OCI-LY1 (cell line): ENCODE measurements around the gene COA5.

Experiments used
- H2AFZ ChIP-seq: fragments of 200-600 bp; sonication (generic), shearing (Covaris generic); 2 replicates; pipeline ENCODE4 v1.6.0; 2014; ENCODE audit warnings: antibody characterized with exemption, mild to moderate bottlenecking, low read length
- H3F3A ChIP-seq: fragments of 200-600 bp; sonication (generic), shearing (Covaris generic); 2 replicates; pipeline ENCODE4 v1.6.0; 2014; ENCODE audit warnings: mild to moderate bottlenecking, antibody characterized with exemption, low read length, moderate library complexity; ENCODE audit not compliant: insufficient read depth
- H3K27ac ChIP-seq: fragments of 200-600 bp; sonication (generic); 2 replicates; pipeline ENCODE4 v1.5.1; 2014; ENCODE audit warnings: low read length, mixed run types, mild to moderate bottlenecking, low read depth; ENCODE audit not compliant: poor library complexity, severe bottlenecking
- H3K27me3 ChIP-seq: fragments of 200-600 bp; sonication (generic); 2 replicates; pipeline ENCODE4 v1.6.0; 2014; ENCODE audit warnings: antibody characterized with exemption, mild to moderate bottlenecking, low read length, moderate library complexity; ENCODE audit not compliant: insufficient read depth
- H3K36me3 ChIP-seq: fragments of 200-600 bp; sonication (generic); 2 replicates; pipeline ENCODE4 v1.6.1; 2014; ENCODE audit warnings: mild to moderate bottlenecking, antibody characterized with exemption, low read length, moderate library complexity, mixed read lengths; ENCODE audit not compliant: insufficient read depth
- H3K4me1 ChIP-seq: fragments of 200-600 bp; sonication (generic); 2 replicates; pipeline ENCODE4 v1.5.1; 2014; ENCODE audit warnings: mild to moderate bottlenecking, low read length, moderate library complexity; ENCODE audit not compliant: insufficient read depth, severe bottlenecking
- H3K4me2 ChIP-seq: fragments of 200-600 bp; sonication (generic), shearing (Covaris generic); 2 replicates; pipeline ENCODE4 v1.6.1; 2014; ENCODE audit warnings: low read length
- H3K4me3 ChIP-seq: fragments of 200-600 bp; sonication (generic); 2 replicates; pipeline ENCODE4 v1.5.1; 2014; ENCODE audit warnings: low read length, low read depth, mild to moderate bottlenecking, mixed read lengths; ENCODE audit not compliant: poor library complexity, severe bottlenecking
- H3K79me2 ChIP-seq: fragments of 200-600 bp; shearing (Covaris generic); 2 replicates; pipeline ENCODE4 v1.6.1; 2016; ENCODE audit warnings: mixed run types, low read length, mixed read lengths; ENCODE audit not compliant: insufficient read depth
- H3K9ac ChIP-seq: fragments of 200-600 bp; sonication (generic), shearing (Covaris generic); 2 replicates; pipeline ENCODE4 v1.6.1; 2014; ENCODE audit warnings: mild to moderate bottlenecking, low read length, mixed read lengths
- H3K9me2 ChIP-seq: fragments of 200-600 bp; sonication (generic), shearing (Covaris generic); 2 replicates; pipeline ENCODE4 v1.6.1; 2014; ENCODE audit warnings: low read depth, mild to moderate bottlenecking, low read length, mixed read lengths
- H3K9me3 ChIP-seq: fragments of 200-600 bp; shearing (Covaris generic); 2 replicates; pipeline ENCODE4 v1.6.1; 2014; ENCODE audit warnings: low read length, mixed read lengths
- H4K20me1 ChIP-seq: fragments of 200-600 bp; sonication (generic), shearing (Covaris generic); 2 replicates; pipeline ENCODE4 v1.6.0; 2016; ENCODE audit warnings: mild to moderate bottlenecking, low read length; ENCODE audit not compliant: insufficient read depth
- CTCF ChIP-seq: fragments of 200-600 bp; sonication (generic), shearing (Covaris generic); IDR thresholded peaks from 2 replicates; pipeline ENCODE4 v1.5.1; 2017; ENCODE audit warnings: mild to moderate bottlenecking, antibody characterized with exemption, low read length, moderate library complexity, mixed read lengths
- EZH2 ChIP-seq: fragments of 200-600 bp; sonication (generic), shearing (Covaris generic); IDR thresholded peaks from 2 replicates; pipeline ENCODE4 v1.8.0; 2017; ENCODE audit warnings: borderline replicate concordance, mixed run types, mild to moderate bottlenecking, antibody characterized with exemption, low read length, moderate library complexity, mixed read lengths

The COA5 gene

GRCh38 chr2:98614024-98614739, 5.9 kb upstream of the COA5 start:
- Histone ChIP-seq H3K9me3 (no peaks in the 10 kb centered on the region), H3F3A (no peaks in the 10 kb centered on the region), H3K4me2 (no peak overlapping the region), H3K27ac (no peak overlapping the region), H3K9ac (no peak overlapping the region), H2AFZ (no peak overlapping the region), H3K9me2 (no peaks in the 10 kb centered on the region), H3K36me3 (peaks cover 76% of the 10 kb centered on the region), H3K4me3 (no peak overlapping the region), H3K79me2 (no peaks in the 10 kb centered on the region), H4K20me1 (no peaks in the 10 kb centered on the region), H3K4me1 (peaks cover 19% of the 10 kb centered on the region), H3K27me3 (no peaks in the 10 kb centered on the region)
- TF ChIP-seq CTCF (no peak), EZH2 (no peak)

GRCh38 chr2:98608962-98609604, 771 bp upstream of the COA5 start:
- no peaks in the 10 kb centered on the region for H3K9me3 ChIP-seq
- H3K79me2 ChIP-seq, result peaks cover 16% of the 10 kb centered on the region
- peak overlapping the region; percentile 54 for H3K27ac ChIP-seq
- peaks cover 37% of the 10 kb centered on the region for H3K36me3 ChIP-seq
- peak overlapping the region; percentile 96 for H3K4me3 ChIP-seq
- H3K27me3 ChIP-seq, result no peaks in the 10 kb centered on the region
- peak overlapping the region; percentile 98 for H3K4me2 ChIP-seq
- H4K20me1 ChIP-seq, result no peaks in the 10 kb centered on the region
- peak overlapping the region; percentile 72; the same call in 1 of the 2 replicates for H2AFZ ChIP-seq
- peak overlapping the region; percentile 97 for H3K9ac ChIP-seq
- H3F3A ChIP-seq, result no peaks in the 10 kb centered on the region
- H3K4me1 ChIP-seq, result peaks cover 34% of the 10 kb centered on the region
- TF ChIP-seq EZH2, result no peak
- TF ChIP-seq CTCF, result no peak
- H3K9me2 ChIP-seq, result no peaks in the 10 kb centered on the region

GRCh38 chr2:98607741-98608115, 584 bp downstream of the COA5 start:
- Histone ChIP-seq H4K20me1 (no peaks in the 10 kb centered on the region), H3K36me3 (peaks cover 34% of the 10 kb centered on the region), H3K4me1 (peaks cover 34% of the 10 kb centered on the region), H3K4me2 (peak overlapping the region; percentile 98), H2AFZ (peak overlapping the region; percentile 8; the same call in 1 of the 2 replicates), H3K4me3 (peak overlapping the region; percentile 96), H3F3A (no peaks in the 10 kb centered on the region), H3K9me2 (no peaks in the 10 kb centered on the region), H3K9me3 (no peaks in the 10 kb centered on the region), H3K9ac (peak overlapping the region; percentile 97), H3K79me2 (peaks cover 16% of the 10 kb centered on the region), H3K27me3 (no peaks in the 10 kb centered on the region), H3K27ac (peak overlapping the region; percentile 28)
- TF ChIP-seq CTCF, result no peak
- TF ChIP-seq EZH2, result no peak
